ENCODE data around the gene GBX2.

GBX2 gene

GRCh38 chr2:236180831-236181453 lies 12.8 kb upstream of the GBX2 start:
- peak; percentile 62 for DNase-seq

GRCh38 chr2:236180076-236180816 lies 12.1 kb upstream of the GBX2 start:
- DNase-seq = no peak

GRCh38 chr2:236179236-236180075 lies 11.3 kb upstream of the GBX2 start:
- DNase-seq = no peak

- no peak for DNase-seq
Observed at GRCh38 chr2:236178890-236179235, 10.7 kb upstream of the GBX2 start.

DNA sequence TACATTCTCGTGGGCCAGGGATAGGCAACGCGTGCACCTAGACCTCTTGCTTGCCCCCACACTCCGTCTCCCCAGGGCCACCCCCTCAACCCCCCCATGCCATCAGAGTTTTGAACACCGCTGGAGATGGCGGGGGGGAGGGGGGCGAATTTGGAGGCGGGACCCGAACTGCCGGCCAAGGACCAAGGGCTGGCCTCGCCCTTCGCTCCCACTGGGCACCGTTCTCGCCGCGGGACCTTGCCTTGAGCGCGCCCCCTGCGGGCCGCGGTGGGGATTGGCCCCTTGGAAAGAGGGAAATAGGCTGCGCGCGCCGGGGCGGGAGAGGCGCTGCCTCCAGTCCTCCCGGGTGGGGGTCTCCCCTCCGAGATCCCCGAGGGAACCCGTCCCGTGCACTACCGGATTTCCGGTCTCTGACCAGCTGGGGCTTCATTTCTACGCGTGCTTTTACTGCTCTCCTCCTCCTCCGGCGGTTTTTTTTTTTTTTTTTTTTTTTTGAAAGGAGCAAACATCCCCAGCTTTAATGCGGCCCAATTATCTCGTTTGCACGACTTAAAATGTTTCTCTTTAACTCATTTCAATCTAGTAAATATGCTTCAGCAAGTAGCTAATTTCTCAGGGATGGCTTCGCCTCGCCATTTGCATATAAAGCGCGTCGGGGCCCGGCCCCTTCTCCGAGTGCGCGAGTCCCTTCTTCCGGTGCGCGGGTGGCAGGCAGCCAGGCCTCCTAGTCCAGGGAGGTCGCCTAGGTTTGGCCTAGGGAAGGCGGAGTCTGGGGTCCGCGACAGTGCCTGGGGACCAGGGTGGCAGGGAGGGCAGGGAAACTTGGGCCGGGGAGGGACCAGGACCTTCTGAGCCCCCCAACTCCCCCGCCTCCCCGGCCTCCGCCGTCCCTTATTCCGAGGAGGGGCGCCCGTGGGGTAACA lies 10.0 kb upstream of the GBX2 start:
- DNase-seq = peak; percentile 34

- DNase-seq = peak; percentile 18
Observed at GRCh38 chr2:236177604-236177966, 9.4 kb upstream of the GBX2 start.

DNA sequence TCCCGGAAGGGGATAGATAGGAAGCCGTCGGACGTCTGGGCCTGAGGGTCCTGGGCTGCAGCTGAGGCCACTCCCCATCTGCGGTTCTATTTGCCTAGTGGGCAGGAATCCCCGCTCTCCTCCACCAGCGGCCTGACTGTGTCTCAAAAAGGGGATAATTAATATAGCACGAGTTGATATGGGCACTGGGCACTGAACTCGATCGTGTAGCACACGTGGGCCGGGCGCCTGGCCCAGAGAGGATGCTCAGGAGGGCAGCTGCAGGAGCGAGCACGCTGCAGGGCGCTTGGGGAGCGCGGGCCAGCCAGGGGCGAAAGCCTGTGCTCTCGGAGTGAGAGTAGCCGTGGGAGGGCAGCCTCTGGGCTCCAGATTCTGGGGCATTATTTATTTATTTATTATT lies 8.8 kb upstream of the GBX2 start:
- DNase-seq = no peak

DNA sequence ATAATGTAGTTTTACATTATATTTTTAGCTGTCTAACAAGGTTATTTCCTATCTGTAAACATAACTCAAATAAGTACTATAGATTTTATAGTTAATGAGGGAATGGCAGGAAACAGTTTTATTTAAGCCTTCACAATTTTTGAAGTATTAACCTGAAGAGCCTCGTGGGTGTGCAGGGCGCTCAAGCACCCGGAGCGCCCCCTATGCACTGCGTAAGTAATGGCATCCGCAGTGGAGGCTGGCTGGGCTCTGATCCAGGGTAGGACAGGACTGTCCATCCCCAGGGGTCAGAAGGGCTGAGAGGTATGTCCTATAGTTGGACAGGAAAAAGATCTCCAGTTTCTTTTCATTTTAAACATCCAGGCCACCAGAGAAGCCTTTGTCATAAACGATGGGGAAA lies 8.2 kb upstream of the GBX2 start:
- no peak for DNase-seq

GRCh38 chr2:236175548-236176150 lies 7.5 kb upstream of the GBX2 start:
- DNase-seq = peak; percentile 72

GRCh38 chr2:236173729-236174607 lies 5.8 kb upstream of the GBX2 start:
- no peak for DNase-seq

GRCh38 chr2:236173036-236173728 lies 5.0 kb upstream of the GBX2 start:
- no peak for DNase-seq

DNA sequence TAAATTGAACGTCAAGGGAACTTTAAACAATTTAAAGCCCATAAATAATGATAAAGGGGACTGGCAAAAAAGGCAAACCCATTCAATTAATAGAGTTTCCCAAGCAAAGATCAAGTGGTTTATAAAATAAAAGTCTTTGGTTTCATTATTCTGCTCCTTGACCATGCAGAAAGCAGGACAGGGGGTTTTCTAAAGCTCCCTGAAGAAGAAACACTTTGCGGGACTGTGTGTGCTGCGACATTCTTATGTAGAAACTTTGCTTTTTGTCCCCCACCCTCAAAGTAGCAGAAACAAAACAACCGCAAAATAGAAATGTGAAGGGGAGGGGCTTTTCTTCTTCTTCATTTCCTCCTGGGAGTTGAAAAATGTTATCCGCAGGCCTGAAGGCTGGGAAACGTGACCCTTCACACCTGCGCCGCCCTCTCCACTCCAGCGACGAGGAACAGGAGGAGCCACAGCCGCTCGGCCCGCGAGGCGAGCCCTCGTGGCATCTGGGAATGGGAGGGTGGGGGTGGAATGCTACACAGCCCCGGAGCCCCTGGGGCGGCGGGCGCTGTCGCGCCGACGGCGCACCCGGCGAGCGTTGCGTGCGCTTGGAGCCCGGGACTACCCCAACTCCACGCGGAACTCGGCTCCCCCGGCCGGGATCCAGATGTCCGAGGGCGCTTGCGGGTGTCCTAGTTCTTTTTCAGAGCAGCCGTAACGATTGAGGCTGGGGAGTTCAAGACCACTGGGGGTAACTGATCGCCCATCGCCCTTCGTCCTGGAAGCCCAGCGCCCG lies 4.3 kb upstream of the GBX2 start:
- DNase-seq = no peak

GRCh38 chr2:236171680-236172254 lies 3.6 kb upstream of the GBX2 start:
- DNase-seq = no peak

DNA sequence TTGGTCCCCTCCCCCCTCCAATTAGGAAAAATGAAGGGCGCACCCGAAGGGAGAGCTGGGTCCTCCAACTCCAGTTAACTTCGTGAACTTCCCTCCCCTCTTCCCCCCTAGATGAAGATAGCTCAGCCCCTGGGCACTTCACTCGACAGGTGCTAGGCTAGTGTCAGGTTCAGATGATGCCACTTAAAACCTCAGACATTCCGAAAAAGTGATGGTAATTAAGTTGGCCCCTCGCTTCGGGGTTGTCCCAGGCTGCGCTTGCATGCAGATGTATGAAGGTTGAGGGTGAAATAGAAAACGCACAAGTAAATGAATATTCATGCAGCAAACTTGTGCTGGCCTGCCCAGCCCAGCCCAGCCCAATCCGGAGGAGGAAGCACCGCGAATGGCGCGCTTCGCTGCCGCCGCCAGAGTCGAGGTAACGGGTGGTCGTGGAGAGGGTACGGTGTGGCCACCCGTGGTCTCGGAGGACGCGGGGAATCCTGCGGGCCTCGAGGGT lies 3.0 kb upstream of the GBX2 start:
- DNase-seq = no peak

DNA sequence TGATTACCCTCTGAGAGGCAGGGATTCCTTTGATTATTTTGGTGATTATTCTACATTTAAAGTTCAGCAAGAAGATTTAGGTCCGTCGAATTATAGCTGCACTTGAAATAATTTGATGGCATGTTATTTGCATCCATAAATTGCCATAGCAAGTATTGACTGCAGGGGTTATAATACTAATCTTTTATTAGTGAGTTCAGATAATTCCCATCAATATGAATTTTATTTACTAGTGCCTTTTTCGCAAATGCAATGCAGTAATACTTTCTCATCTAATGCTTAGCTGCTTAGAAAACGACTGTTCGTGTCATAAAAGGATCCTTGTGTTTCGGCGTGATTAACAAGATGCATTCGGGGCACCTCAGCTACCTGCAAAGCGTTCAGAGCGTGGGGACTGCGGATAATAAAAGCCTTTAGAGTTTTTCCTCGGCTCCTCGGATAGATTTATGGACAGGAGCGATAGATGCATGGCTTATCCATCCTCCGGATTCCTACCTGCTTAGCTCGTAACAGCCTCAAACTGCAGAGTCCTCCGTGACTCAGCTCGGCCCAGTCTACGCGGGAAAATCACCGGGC lies 2.5 kb upstream of the GBX2 start:
- no peak for DNase-seq

DNA sequence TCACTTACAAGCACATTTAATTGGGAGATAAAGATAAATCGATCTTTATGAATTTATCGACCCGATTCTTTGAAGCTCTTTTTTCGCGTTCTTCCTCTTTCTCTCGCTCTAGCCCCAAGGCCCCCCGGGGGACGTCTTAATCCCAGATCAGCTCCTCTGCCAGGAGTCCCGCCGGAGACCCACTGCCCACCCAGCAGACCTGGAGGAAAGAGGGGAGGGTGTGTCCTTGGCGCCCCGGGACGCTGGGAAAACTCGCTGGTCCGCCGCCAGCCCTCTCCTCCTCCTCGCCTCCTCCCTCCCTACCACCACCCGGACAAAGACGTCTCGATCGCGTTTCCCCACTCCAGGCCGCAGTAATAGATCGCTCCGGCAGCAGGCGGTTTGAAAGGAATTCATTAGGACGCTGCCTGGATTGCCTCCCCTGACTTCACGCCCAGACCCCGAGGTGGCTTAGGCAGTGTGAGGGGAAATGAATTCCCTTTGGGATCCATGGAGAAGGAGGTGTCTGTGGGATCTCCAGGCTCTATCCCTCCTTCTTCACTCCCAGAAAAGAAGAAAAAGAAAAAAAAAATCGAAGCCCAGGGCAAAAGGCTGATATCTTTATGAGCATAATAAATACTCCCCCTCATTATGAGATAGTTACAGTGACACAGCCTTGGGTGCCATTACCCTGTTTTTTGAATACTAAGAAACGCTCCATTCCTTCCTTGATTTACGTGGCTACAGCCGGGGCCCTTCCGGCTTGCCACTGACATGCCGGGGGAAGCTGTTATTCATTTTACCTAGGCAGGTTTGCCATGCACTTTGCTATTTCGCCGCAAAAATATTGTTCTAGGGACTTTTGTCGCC lies 1.8 kb upstream of the GBX2 start:
- no peak for DNase-seq

GRCh38 chr2:236169151-236169721 lies 1.1 kb upstream of the GBX2 start:
- DNase-seq = no peak
